GM23248 (cell line): ENCODE data around the gene FTO.

Experiments
- EZH2 ChIP-seq: fragments of 200-600 bp; sonication (generic); IDR thresholded peaks from 2 replicates; pipeline ENCODE4 v1.6.1; 2018; ENCODE audit warnings: antibody characterized with exemption, mild to moderate bottlenecking; ENCODE audit not compliant: insufficient read depth, poor library complexity, severe bottlenecking
- EZH2phosphoT487 ChIP-seq: fragments of 200-600 bp; sonication (generic); IDR thresholded peaks from 2 replicates; pipeline ENCODE4 v1.6.1; 2018; ENCODE audit warnings: antibody characterized with exemption, moderate library complexity, mild to moderate bottlenecking, low read depth; ENCODE audit not compliant: insufficient read depth

GRCh38 chr16:53695070-53695469 is 8.9 kb upstream of the FTO start:
- TF ChIP-seq EZH2 (no peak), EZH2phosphoT487 (no peak)
